Activated naive CD4-positive, alpha-beta T cell treated with anti-CD3 and anti-CD28 coated beads, Interleukin-2, amount 50 U/mL, for 16 hours (primary cell): ENCODE measurements around the gene TULP1.

ENCODE experiments used
- DNase-seq: peaks from one replicate; pipeline ENCODE4 v3.0.0-alpha.2; 2020

The TULP1 gene

GRCh38 chr6:35496036-35496840 lies 16.5 kb downstream of the TULP1 start:
- no peak for DNase-seq

- no peak for DNase-seq
Observed at GRCh38 chr6:35495258-35496035, 17.2 kb downstream of the TULP1 start.

DNA sequence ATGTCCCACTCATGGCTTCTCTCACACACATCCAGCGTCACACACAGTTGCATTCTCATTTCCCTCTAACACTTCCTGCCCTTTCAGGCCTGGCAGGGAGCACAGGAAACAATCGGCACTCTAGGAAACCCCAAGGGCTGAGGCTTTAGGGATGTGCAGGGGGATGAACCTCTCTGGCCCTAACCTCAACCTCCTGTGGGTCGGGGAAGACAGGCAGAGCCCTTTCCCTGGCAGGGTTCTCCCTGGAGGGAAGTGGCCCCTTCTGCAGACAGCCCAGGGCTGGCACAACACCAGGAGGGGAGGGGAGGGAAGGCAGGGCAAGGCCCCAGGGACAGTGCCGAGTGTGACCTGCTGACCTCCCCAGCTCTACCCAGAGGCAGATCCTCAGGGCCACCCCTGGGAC lies 18.5 kb downstream of the TULP1 start:
- DNase-seq, result no peak

- no peak for DNase-seq
Observed at GRCh38 chr6:35493307-35493983, 19.3 kb downstream of the TULP1 start.

- no peak for DNase-seq
Observed at GRCh38 chr6:35492974-35493284, 19.8 kb downstream of the TULP1 start.

DNA sequence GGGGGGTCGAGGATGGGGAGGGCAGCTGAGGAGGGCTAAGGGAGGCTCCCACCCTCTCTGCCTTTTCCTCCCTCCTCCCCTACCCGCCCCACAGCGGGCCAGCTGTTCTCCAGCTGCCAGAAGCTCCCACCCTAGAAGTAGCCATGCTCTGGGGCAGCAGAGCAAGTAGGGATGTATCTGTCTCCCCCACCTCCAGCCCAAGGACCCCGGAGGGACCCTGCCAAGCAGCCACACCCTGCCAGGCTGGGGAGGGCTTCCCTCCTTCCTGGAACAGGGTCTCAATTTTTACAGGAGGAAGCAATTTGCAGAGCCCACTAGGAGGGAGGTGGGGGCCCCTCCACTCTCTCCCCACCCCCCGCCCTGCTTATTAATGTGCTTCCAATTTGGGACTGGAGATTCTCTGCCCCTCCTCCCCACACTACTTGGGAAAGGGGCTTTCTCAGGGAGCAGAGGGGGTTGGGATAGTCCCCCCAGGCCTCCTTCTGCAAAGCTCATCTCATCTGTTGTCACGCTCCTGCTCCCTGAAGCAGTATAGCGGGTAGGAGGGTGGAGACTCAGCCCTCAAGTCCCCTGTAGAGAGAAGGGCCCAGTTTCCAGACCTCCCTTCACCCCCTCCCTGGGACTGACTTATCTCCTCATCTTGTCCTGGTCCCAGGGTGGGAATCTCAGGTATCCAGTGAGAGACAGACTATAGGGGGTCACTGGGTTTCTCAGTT lies 20.3 kb downstream of the TULP1 start:
- DNase-seq, result no peak

- DNase-seq, result no peak
Observed at GRCh38 chr6:35491558-35492257, 21.0 kb downstream of the TULP1 start.

GRCh38 chr6:35490821-35491557 lies 21.7 kb downstream of the TULP1 start:
- DNase-seq, result no peak

DNA sequence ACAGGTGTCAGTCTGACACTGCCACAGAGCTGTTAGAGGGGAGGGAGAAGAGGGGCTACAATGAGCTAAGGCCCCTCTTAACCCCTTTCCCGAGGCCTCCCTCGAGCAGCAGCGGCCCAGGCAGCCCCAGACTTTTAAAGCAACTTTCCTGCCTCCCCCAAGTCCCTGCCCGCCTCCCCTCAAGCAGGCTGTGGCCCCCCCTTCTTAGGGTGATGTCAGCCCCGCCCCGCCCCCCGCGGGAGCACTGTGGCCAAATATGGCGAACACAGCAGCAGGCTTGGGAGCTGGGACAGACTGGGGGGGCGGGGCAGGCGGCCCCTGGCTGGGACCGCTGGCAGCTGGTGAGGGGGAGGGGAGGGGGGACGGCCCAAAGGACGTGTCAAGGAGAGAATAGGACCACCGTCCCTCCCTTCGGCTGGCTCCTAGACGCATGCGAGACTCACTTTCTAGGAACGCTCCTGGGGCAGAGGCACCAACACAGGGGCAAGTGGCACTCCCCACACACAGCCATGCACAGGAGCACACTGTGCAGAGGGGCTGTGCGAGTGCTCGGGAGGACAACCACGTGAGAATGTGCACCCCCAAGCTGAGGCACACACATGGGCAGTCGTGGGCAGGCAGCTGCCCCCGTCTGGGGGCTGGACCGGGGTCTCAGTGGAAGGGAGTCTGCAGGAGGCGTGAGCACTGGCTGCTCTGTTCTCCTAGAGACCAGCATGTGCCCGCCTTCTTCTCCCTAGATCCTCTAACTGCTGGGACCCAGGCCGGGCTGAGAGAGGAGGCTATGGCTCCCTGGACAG lies 22.5 kb downstream of the TULP1 start:
- DNase-seq, result no peak

DNA sequence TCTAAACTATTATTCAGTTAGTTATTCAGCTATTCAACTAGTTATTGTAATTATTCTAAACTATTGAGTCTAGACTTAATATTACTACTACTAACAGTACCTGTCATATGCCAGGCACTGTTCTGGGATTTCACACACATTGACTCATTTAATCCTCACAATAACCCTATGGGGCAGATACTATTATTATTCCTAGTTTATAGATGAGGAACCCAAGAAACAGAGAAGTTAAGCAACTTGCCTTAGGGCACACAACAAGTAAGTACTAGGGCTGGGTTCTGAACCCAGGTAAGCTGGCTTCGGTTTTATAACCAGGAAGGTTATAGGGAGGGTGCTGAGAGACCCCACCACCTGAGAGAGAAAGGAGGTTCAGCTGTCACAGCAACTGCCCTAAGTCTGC lies 23.6 kb downstream of the TULP1 start:
- no peak for DNase-seq

GRCh38 chr6:35488517-35488862 lies 24.2 kb downstream of the TULP1 start:
- DNase-seq, result no peak

DNA sequence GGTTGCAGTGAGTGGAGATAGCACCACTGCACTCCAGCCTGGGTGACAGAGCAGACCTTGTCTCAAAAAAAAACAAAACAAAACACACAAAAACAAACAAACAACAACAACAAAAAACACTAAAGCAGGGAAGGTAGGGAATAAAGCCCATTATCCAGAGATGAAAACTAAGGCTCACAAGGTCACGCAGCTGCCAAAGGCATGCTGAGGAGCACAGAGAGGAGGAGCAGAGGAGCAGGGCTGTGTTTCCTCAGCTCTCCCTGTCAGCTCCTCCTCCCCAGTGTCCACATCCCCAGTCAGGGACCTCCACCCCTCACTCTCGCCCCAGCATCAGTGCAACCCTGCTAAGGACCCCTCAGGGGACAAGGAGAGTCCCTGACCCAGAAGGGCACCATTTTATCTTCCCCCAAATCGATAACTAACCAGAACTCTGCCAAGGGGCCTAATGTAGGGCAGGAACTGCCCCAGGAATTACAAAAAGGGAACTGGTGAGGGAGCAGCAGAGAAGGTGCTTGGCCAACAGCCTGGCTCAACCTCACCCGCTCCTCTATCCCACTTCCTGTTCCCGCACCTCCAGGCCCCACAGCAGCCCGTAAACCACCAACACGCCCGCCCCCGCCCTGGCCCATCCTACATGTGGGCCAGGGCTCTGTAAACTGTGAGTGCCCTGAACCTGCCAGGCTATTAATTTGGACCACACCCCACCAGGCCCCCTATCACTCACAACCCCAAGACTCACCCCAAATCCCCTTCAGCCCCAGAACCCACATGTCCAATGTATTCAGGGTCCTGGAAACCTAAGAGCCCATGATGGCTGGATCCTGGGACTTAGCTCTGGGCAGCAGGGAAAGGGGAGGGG lies 24.8 kb downstream of the TULP1 start:
- no peak for DNase-seq

GRCh38 chr6:35486005-35486925 lies 26.4 kb downstream of the TULP1 start:
- DNase-seq, result no peak

- no peak for DNase-seq
Observed at GRCh38 chr6:35485402-35485877, 27.3 kb downstream of the TULP1 start.

GRCh38 chr6:35484921-35485392 lies 27.7 kb downstream of the TULP1 start:
- no peak for DNase-seq

DNA sequence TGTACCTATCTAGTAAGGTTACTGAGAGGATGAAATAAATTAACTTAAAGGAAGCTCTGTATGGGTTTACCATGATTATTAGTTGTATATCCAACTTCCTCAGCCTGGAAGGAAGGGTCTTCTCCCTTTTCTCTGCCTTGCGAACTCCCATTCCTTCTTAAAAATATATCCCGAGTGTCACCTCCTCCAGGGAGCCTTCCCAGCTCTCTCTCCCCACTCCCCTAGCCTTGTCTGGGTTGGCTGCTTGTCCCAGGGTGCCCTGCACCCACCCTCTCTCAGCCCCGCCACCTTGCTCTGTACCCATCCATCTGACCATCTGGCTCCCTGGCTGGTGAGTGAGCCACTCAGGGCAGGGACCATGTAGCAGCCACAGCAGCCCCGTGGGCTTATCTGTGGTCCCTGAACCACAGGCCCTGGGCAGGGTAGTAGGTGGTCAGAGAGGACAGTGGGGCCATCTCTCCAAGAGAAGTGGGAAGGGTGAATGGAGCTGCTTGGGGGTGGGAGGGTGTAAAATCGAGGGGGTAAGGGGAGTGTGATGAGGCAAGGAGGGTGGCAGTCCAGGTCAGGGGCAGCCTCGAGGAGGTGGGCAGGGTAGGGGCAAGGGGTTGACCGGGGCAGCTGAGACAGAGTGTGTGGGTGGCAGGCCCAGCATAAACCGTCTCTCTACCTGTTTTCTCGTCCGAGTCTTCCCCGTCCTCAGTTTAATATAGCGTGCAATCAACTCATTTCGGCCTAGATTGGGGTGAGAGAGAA lies 28.6 kb downstream of the TULP1 start:
- no peak for DNase-seq

DNA sequence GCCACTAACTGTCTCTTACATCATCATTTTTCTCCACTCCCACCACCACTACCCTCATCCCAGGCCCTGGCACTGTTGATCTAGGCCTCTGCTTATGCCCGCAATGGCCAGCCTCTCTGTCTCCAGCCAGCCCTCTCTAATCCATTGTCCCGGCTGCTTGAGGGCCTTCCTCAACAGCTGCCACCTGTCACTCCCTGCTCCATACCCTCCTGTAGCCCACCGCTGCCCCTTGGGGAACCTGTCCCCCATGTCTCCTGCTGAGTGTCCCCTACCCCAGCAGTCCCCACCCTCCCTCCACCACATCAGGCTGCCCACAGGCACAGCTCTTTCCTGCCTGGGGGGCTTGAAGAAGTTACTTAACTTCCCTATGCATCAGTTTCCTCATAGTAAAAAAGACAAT lies 29.2 kb downstream of the TULP1 start:
- DNase-seq, result no peak

GRCh38 chr6:35483062-35483461 lies 29.6 kb downstream of the TULP1 start:
- DNase-seq, result no peak
